ENCODE results near the gene SDK1.

SDK1 gene

DNA sequence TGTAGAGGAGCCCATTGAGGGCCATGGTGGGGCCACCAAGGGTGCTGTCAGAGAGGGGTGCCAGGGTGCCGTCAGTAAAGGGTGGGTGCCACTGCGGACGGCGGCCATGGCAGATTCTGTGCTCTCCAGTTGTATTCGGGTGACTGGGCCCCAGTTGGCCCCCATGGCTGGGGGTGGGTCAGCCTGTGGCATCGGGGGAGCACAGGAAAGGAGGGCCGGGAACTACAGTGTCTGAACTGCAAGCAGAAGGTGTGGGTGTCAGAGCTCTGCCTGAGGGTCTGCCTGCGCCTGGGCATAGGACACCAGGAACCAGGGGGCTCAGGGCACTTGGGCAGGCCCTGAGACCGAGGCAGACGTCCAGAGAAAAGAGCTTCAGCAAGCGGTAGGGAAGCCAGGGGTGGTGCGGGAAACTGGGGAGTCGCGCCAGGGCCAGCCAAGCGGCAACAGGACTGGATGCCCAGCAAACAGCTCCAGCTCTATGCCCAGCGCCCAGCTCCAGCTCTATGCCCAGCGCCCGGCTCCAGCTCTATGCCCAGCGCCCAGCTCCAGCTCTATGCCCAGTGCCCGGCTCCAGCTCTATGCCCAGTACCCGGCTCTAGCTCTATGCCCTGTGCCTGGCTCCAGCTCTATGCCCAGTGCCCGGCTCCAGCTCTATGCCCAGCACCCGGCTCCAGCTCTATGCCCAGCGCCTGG lies 878.8 kb downstream of the SDK1 start:
- DNase-seq (ENCODE audit: low spot score): no peak

- DNase-seq (ENCODE audit: low spot score): no peak
Measured at GRCh38 chr7:4181446-4181845, 880.4 kb downstream of the SDK1 start.

DNA sequence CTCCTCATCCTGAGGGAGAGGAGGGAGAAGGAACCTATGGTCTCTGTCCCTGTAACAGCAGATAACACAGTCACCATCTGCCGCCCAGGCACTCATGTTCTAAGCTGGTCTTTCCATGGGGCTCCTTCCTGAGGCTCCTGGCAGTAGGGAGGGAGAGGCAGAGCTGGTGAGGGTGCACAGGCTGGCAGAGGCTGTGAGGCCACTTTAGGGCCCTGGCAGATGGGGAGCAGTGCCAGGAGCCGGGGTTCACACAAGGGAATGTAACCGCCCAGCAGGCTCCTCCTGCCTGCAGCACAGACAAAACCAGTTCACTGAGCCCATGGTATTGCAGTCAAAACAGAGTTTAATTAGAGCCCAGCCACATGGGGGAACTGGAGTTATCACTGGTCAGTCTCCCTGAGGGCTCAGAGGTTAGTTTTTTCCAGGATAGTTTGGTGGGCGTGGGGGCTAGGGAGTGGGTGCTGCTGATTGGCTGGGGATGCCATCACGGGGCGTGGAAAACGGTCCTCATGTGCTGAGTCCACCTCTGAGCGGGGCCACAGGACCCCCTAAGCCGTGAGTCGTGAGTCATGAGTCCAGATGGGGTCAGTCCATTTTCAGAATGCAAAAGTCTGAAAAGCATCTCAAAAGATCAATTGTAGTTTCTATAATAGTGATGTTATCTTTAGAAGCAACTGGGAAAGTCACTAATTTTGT lies 881.7 kb downstream of the SDK1 start:
- no peak for DNase-seq (ENCODE audit: low spot score)

GRCh38 chr7:4184653-4185052 lies 883.6 kb downstream of the SDK1 start:
- no peak for DNase-seq (ENCODE audit: low spot score)

DNA sequence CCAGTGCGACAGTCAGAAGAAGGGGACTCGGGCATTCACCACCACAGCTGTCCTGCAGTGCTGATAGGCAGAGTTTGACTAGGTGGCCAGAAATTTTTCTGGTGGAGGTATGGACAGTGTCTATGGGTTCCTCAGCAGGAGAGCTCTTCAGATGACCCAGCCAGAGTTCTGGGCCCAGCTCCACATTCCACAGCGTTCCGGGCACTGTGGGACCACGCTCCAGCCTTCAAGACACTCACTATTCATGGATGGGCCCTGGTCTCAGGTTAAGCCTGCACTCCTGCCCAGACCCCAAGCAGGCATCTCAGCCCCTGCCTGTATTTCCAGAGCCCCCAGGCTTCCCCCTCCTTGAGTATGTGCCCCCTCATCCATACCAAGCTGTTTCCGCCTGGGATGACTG lies 884.1 kb downstream of the SDK1 start:
- DNase-seq (ENCODE audit: low spot score): no peak

DNA sequence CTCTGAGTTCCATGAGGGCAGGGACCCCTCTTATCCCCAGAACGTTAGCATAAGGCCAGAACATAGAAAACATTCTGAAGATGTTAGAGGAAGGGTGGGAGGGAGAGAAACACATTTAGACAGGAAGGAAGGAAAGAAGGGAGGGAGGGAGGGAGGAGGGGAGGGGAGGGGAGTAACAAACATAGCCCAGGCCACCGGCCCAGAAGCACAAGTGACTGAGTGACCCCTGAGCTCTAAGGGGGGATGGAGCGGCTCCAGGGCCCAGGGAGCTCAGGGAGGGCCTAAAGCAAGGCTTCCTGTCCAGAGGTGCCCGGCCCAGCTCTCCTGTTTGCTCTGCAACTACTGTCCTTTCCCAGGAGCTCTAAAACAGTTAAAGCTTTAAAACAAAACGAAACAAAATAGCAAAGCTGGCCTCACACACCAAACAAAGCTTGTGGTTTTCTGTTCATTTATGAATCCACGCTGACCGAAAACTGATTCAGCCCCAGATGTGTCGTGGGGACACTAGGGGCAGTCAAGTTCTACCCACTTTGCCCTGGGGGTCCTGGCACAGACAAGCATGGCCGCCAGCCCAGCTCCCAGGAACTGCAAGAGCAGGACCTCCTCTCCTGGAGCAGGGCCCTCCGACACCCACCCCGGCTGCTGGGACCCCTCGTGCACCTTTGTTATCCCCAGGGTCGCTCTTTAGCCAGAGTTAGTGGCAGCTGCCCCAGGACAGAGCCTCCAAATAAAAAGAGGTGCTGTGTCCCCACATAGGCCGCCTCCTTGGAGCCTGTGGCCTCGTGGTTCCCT lies 884.9 kb downstream of the SDK1 start:
- DNase-seq (ENCODE audit: low spot score): no peak

GRCh38 chr7:4186513-4186780 lies 885.4 kb downstream of the SDK1 start:
- DNase-seq (ENCODE audit: low spot score): no peak

DNA sequence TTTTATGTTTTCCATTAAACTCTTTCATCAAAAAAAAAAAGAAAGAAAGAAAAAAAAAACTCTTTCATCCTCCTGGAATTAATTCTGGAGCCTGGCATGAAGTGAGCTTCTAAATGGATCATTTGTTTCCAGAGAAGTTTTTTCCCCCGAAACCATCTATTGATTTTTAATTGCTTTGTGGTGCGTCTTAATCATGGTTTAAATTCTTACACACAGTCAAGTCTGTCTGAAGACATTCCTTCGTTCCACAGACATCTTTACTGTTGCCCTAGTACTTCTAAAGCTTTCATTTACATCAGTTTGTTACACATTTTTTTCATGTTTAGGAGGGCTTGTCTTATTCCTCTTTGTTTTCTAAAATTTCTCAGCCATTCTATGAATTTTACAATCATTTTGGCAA lies 887.6 kb downstream of the SDK1 start:
- DNase-seq (ENCODE audit: low spot score): no peak

DNA sequence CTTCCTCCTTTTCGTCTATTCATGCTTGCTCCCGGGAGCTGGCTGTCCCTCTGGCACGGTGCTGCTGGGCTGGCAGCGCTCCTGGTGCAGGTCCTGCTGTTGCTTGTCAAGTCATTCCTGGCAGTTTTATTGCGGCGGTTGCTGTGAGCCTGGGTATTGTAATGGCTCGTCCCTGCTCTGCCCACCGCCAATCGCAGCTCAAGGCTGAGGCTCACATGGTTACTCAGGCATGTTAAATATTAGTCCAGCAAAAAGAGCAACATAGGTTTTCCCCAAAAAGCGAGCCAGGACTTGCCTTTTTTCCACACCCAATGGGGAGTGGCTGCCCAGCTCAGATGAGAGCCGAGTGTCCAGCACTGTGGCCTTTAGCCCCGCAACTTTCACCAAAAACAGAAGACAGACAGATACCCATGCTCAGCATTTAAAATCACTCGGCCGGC lies 888.1 kb downstream of the SDK1 start:
- no peak for DNase-seq (ENCODE audit: low spot score)

- no peak for DNase-seq (ENCODE audit: low spot score)
Measured at GRCh38 chr7:4190010-4190981, 889.2 kb downstream of the SDK1 start.

DNA sequence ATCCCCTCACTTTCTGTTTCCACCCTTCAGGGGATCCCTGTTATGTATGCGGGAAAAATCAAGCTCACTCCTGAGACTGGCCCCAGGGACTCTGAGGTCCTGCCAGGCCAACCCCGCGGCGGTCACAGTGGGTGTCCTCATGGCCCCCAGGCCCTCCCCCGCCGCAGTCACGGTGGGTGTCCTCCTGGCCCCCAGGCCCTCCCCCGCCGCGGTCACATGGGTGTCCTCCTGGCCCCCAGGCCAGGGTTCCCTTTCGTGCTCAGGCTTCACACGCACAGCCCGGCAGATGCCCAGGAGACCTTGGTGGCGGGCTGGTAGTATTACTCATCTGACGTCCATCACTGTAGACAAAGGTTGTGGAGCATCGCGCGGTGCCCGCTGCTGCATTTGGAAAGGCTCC lies 890.0 kb downstream of the SDK1 start:
- DNase-seq (ENCODE audit: low spot score): no peak

DNA sequence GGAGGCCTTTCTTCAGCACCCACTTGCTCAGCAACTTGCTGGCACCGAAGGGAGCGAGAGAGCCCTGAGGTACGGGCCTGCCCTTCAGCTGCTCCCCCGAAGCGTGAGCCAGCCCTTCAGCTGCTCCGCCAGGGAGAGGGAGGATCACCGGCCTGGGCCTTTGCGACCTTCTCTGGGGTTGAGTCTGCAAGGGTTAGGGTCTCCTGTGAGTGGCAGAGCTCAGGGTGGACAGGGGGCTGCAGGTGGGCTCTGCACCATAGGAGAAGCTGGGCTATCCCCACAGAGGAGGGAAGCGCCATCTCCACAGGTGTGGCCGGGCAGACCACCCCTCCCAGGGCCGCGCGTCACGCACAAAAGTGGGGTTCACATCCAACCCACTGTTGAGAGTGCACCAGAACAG lies 890.5 kb downstream of the SDK1 start:
- no peak for DNase-seq (ENCODE audit: low spot score)

- no peak for DNase-seq (ENCODE audit: low spot score)
Measured at GRCh38 chr7:4195660-4196059, 894.6 kb downstream of the SDK1 start.

DNA sequence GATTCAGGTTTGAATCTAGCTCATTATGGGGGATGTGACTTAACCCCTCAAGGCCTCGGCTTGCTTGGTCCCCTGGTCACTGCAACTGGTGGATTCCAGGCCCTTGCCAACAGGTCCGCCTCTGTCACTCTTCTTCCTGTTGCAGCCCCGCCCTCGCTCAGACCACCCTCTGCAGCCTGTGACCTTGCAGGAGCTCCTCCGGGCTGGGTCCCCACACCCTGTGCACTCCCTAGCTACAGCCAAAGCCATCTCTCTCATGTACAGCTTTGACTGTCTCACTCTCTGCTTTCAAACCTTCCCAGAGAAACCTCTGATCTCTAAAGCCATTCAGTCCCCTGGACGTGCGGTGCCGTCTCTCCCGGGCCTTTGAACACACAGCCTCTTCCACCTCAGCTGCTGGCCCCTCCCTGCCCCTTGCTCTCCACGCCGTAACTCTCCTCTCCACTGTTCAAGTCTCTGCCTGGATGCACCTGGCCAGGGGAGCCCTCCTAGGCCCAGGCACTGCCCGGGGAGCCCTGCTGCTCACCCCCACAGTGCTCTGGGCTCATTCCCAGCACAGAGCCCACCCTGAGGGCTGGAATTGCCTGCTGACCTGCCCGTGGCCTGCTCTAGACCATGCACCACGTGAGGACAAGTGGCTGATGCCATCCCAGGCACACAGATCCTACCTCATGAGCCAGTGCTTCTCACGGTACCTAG lies 895.2 kb downstream of the SDK1 start:
- DNase-seq (ENCODE audit: low spot score): no peak

DNA sequence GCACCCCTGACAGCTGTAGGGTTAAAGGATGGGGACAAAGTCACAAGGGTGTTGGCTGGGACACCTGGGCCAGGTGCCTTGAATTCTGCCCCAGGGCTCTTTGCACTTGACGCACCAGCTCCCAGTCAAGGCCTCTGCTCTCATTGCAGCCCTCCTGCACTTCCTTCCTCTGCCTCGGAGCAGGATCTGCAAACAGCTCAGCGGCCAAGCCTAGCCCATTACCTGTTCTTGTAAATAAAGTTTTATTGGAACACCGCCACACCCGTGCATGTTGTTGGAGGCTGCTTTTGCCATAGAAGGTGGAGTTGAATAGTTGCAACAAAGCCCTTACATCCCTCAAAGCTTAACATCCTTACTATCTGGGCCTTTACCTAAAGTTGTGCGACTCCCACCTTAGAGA lies 897.2 kb downstream of the SDK1 start:
- no peak for DNase-seq (ENCODE audit: low spot score)

DNA sequence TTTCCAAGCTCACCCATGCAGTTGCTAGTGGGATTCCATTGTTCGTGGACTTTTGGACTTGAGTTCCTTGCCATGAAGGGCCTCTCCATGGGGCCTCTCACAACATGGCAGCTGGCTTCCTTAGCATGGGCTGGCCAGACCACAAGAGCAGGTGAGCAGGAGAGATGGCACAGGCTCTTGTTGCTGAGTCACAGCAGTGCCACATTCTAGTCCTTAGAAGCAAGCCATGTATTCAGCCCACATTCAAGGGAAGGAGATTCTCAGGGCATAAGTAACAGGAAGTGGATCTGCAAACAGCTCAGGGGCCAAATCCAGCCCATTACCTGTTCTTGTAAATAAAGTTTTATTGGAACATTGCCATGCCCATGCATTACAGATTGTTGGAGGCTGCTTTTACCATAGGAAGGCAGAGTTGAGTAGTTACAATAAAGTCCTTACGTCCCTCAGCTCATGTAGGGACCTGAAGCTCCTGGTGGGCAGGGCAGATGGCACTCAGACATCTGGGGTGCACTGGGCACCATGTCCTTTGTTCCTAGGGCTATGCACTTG lies 899.6 kb downstream of the SDK1 start:
- DNase-seq (ENCODE audit: low spot score): no peak

GRCh38 chr7:4201566-4201965 lies 900.5 kb downstream of the SDK1 start:
- no peak for DNase-seq (ENCODE audit: low spot score)

GRCh38 chr7:4202154-4202736 lies 901.2 kb downstream of the SDK1 start:
- DNase-seq (ENCODE audit: low spot score): no peak

GRCh38 chr7:4202954-4203353 lies 901.9 kb downstream of the SDK1 start:
- DNase-seq (ENCODE audit: low spot score): no peak

- no peak for DNase-seq (ENCODE audit: low spot score)
Measured at GRCh38 chr7:4203626-4204512, 902.8 kb downstream of the SDK1 start.
